IPS-18a (cell line): ENCODE data around the gene NEMF.
"Not testable (repeated sequence)": the region's sequence is repeated elsewhere in the genome, so short reads cannot be mapped to it uniquely, and the experiment has no call there.

ENCODE experiments used
- H3K27ac ChIP-seq: one replicate; pipeline ENCODE4 v1.5.1; 2013; ENCODE audit warnings: low read length
- H3K27me3 ChIP-seq: one replicate; pipeline ENCODE4 v1.6.1; 2013; ENCODE audit warnings: mild to moderate bottlenecking, low read length; ENCODE audit not compliant: control insufficient read depth, insufficient read depth
- H3K36me3 ChIP-seq: one replicate; pipeline ENCODE4 v1.6.1; 2013; ENCODE audit warnings: low read depth, low read length; ENCODE audit not compliant: control insufficient read depth
- H3K4me1 ChIP-seq: one replicate; pipeline ENCODE4 v1.6.1; 2013; ENCODE audit warnings: low read depth, low read length; ENCODE audit not compliant: control insufficient read depth
- H3K4me3 ChIP-seq: one replicate; pipeline ENCODE4 v1.5.1; 2013; ENCODE audit warnings: low read length
- H3K9ac ChIP-seq: one replicate; pipeline ENCODE4 v1.6.1; 2013; ENCODE audit warnings: mild to moderate bottlenecking, low read length, moderate library complexity
- H3K9me3 ChIP-seq: one replicate; pipeline ENCODE4 v1.6.1; 2013; ENCODE audit warnings: low read depth, low read length; ENCODE audit not compliant: control insufficient read depth

NEMF gene

DNA sequence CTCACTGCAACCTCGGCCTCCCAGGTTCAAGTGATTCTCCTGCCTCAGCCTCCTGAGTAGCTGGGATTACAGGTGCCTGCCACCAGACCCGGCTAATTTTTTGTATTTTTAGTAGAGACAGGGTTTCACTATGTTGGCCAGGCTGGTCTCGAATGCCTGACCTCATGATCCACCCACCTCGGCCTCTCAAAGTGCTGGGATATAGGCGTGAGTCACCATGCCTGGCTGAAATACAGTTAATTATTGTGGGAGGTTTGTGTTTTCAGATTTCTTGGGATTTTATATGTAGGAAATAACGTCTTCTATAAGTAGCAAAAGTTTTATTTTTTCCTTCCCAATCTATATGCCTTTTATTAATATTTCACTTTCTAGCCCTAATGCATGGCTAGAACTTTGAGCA lies 21.0 kb upstream of the NEMF start:
- not testable (repeated sequence) for H3K9me3 ChIP-seq, H3K27me3 ChIP-seq, H3K4me1 ChIP-seq, H3K4me3 ChIP-seq, H3K36me3 ChIP-seq, H3K27ac ChIP-seq, H3K9ac ChIP-seq

DNA sequence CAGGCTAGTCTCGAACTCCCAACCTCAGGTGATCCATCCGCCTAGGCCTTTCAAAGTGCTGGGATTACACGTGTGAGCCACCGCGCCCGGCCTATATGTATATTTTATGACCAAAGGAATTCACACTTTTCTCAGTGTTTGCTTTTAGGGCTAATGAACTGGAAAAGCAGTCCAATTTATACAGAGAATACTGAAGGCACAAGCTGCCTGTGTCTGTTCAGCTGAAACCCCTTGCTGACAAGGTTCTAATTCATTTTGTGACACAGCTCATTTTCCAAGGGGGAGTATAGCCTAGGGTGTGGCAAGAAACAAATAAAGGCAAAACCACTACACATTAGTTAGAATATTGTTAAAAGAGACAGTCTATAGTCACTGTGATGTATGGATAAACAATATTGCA lies 18.3 kb upstream of the NEMF start:
- peaks cover 6% of the 10 kb centered on the region for H3K27me3 ChIP-seq
- H3K27ac ChIP-seq, result no peak overlapping the region
- no peak overlapping the region for H3K4me3 ChIP-seq
- H3K4me1 ChIP-seq, result peaks cover 8% of the 10 kb centered on the region
- no peaks in the 10 kb centered on the region for H3K9me3 ChIP-seq
- H3K36me3 ChIP-seq, result no peaks in the 10 kb centered on the region
- H3K9ac ChIP-seq, result no peak overlapping the region

DNA sequence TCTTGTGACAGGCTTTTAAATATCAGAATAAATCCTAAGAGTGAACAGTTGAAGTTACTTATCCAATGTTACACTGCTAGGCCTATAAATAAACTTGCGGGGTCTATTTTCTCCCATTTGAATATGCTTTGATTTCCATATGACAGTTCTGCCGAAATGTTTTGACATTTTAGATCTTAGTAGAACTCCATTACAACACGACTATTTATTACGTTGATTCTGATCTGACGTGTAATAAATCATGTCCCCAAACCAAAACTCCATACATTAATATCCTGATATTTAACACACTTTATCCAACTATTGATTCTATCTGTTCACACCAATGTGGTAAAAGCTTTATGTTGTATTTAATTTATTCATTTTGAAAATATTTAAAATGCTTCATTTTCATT lies 16.1 kb upstream of the NEMF start:
- Histone ChIP-seq H3K27ac (no peak overlapping the region), H3K27me3 (peaks cover 6% of the 10 kb centered on the region), H3K4me3 (peak overlapping the region; percentile 62), H3K9ac (no peak overlapping the region), H3K9me3 (no peaks in the 10 kb centered on the region), H3K36me3 (no peaks in the 10 kb centered on the region), H3K4me1 (peaks cover 8% of the 10 kb centered on the region)

DNA sequence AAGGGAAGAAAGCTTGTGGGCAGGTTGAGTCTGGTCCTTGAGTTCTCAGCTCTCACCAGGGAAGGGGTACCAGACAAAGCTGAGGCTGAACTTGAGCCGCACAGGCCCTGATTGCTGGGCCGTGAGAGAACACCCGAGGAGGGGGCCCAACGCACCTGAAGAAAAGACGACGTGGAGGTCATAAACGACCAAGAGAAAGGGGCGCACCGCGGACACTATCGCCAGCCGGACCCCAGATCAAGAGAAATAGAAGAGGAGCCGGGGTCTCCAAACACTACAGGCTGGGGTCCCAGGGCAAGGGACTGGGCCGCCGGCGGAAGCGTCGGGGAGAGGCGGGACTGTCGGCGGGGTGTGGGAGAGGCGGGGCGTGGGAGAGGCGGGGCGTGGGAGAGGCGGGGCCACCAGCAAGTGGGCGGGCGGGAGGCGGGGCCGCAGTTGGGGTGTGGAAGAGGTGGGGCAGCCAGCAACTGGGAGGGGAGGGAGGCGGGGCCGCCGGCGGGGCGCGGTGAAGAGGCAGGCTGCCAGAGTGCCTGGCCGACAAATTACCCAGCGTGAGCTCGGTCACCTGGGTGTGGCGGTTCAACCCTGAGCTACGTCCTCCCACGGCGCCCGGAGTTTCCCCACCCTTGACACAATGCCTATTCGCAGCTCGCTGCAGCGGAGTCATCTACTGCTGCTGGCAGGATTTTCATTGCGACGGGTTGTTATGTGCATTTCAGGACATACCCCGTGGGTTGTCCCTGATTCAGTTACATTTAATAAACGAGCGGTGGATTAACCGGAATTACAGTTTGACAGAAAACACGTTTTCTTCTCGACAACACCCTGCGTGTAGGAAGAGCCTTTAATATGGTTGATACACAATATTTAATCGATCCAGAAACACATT lies 15.5 kb upstream of the NEMF start:
- Histone ChIP-seq H3K27ac (peak overlapping the region; percentile 7), H3K9me3 (no peaks in the 10 kb centered on the region), H3K27me3 (peaks cover 6% of the 10 kb centered on the region), H3K4me3 (peak overlapping the region; percentile 62), H3K36me3 (no peaks in the 10 kb centered on the region), H3K4me1 (peaks cover 8% of the 10 kb centered on the region), H3K9ac (peak overlapping the region; percentile 52)

DNA sequence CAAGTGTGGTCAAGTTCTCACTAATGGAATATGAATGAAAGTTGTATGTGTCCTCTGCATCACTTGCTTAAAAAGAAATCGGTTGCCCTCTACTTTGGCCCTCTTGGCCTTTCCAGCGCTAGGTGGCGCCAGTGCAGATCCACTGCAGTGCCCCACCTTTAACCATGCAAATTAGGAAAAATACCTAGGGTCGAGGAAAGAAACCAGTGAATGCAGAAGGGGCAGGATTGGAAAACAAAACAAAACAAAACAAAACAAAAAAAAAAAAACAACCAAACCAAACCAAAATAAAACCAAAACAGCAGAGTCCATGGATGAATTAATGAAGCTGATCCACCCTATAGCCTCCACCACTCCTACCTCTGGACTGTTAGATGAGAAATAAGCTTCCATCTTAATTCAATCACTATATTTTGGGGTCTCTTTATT lies 12.9 kb upstream of the NEMF start:
- Histone ChIP-seq H3K9ac (no peak overlapping the region), H3K27me3 (peaks cover 6% of the 10 kb centered on the region), H3K9me3 (no peaks in the 10 kb centered on the region), H3K27ac (no peak overlapping the region), H3K36me3 (no peaks in the 10 kb centered on the region), H3K4me1 (peaks cover 16% of the 10 kb centered on the region), H3K4me3 (no peak overlapping the region)

DNA sequence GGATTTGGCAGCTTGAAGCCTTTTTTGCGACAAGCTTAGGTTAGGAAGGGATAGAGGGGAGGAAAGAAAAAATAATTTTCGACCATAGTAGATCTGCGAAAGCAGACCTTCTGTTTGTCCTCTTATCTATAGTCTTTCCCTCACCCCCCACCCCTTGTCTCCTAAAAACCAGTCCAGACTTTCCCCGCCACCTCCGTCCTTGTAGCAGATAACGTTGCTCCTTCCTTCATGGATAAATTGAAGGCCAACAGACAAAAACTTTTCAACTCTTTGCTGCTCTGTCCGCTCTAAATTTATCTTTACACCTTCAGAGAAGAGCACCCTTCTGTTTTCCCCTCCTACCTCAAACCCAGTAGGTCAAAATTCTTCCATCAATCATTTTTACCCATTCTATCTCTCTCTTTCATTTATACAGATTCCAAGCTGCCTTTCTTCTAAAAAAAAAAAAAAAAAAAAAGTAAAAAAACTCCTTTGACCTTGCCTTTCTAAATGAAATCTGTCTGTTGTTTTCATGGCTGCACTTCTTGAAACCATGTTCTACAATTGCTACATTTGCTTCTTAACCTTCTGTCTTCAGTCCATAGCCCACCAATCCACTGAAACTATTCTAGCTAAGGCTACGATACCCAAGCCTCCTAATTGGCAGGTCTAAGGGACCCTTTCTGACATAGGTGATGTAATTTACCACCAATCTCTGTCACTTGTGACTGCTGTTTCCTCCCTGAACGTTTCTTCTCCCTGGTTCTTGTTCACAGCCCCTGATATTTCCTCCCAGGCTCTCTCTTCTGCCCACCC lies 11.1 kb upstream of the NEMF start:
- Histone ChIP-seq H3K9me3 (no peaks in the 10 kb centered on the region), H3K9ac (peak overlapping the region; percentile 62), H3K27me3 (peaks cover 4% of the 10 kb centered on the region), H3K27ac (no peak overlapping the region), H3K4me3 (peak overlapping the region; percentile 85), H3K36me3 (no peaks in the 10 kb centered on the region), H3K4me1 (peaks cover 19% of the 10 kb centered on the region)

DNA sequence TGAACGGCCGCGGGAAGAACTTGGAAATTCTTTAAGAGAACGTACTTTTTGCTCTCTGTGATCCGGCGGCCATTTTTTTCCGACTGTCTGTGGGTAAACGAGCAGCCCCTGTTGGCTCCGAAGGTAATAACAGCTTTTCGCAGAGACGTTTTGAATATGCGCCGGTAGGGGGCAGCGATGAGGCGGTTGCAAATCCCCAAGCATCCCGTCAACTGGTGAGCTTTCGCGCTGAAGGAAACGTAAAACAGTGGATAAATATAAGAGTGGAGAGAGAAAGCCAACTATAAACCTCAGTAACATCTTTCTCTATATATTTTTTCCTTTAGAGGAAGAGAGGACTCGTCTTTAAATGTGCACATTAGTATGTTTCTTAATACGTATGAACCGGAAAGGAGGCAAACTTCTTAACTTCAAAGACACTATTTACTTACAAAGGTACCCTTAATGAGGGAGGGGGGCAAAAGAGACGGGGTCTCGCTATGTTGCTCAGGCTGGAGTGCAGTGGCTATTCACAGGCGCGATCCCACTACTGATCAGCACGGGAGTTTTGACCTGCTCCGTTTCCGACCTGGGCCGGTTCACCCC lies 9.6 kb upstream of the NEMF start:
- Histone ChIP-seq H3K36me3 (no peaks in the 10 kb centered on the region), H3K27me3 (no peaks in the 10 kb centered on the region), H3K9me3 (no peaks in the 10 kb centered on the region), H3K27ac (peak overlapping the region; percentile 74), H3K4me3 (peak overlapping the region; percentile 85), H3K9ac (peak overlapping the region; percentile 78), H3K4me1 (peaks cover 11% of the 10 kb centered on the region)

DNA sequence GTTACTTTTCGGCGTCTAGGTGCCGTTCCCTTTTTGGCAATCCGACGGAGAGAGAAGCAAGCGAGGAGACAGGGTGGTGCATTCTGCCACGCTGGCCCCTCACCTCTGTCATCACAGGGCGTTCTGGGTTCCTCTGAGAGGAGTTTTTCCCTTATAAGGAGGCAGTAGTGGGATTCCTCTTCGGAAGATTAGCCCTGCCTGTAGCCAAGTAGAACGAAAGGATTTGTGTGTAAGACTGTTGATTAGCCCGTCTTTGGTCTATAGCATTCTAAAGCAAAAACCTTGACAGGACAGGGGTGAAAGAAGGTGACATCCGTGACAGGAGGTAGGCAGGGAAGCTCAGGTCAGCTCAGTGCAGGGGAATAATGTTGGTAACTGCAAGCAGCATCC lies 9.1 kb upstream of the NEMF start:
- Histone ChIP-seq H3K27ac (peak overlapping the region; percentile 74), H3K9me3 (no peaks in the 10 kb centered on the region), H3K4me1 (peaks cover 11% of the 10 kb centered on the region), H3K4me3 (peak overlapping the region; percentile 85), H3K9ac (peak overlapping the region; percentile 78), H3K36me3 (no peaks in the 10 kb centered on the region), H3K27me3 (no peaks in the 10 kb centered on the region)

DNA sequence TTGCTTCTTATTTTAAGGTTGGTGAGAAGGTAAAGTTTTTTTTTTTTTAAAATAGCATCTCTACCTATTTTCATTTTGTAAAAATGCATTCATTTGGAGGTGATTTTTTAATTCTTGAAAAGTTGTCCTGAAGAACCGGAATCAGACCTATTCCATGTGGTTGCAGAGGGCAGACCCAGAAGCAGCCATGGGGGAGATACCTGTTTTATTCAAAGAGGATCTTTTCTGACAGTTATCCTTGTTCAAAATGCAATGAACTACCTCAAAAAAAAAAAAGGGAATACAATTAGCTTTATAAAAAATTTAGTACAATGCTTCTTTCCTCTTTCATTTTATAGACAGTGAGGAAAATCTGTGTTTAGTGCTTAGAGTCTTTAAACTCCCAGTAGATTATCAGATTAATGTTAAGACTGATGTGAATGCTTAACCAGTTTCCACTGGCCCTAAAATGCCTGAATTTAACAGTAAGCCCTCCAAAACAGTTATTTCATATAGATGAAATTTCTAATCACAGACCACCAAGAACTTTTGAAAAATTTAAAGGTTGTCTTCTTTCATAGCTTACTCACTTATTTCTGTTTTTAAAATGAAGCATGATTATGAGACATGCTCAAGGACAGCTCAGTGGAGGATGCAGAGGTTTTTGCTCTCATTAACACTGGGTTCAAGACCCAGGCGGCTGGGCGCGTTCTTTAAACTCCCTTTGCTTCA lies 8.6 kb upstream of the NEMF start:
- peak overlapping the region; percentile 78 for H3K9ac ChIP-seq
- H3K27me3 ChIP-seq, result no peaks in the 10 kb centered on the region
- no peaks in the 10 kb centered on the region for H3K36me3 ChIP-seq
- H3K4me1 ChIP-seq, result peaks cover 11% of the 10 kb centered on the region
- no peaks in the 10 kb centered on the region for H3K9me3 ChIP-seq
- peak overlapping the region; percentile 85 for H3K4me3 ChIP-seq
- H3K27ac ChIP-seq, result peak overlapping the region; percentile 74

DNA sequence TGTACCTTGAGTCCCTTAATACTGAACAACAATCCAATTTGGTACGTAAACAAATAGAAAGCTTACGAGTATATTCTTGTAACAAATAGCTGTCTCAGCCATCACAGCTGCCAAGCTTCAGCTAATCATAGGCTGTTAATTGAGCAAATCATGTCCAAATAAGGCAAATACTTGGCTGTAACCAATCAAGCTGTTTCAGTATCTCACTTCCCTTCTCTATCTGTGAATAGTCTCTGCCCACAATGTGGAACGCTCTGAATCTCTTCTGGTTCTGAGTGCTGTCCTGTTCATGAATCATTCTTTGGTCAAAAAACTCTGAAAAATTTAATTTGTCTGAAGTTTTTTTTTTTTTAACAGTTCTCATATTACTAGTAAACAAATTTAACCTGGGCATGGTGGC lies 5.8 kb upstream of the NEMF start:
- H3K4me1 ChIP-seq, result peaks cover 11% of the 10 kb centered on the region
- no peak overlapping the region for H3K9ac ChIP-seq
- no peak overlapping the region for H3K4me3 ChIP-seq
- no peaks in the 10 kb centered on the region for H3K27me3 ChIP-seq
- no peaks in the 10 kb centered on the region for H3K36me3 ChIP-seq
- H3K9me3 ChIP-seq, result no peaks in the 10 kb centered on the region
- no peak overlapping the region for H3K27ac ChIP-seq

DNA sequence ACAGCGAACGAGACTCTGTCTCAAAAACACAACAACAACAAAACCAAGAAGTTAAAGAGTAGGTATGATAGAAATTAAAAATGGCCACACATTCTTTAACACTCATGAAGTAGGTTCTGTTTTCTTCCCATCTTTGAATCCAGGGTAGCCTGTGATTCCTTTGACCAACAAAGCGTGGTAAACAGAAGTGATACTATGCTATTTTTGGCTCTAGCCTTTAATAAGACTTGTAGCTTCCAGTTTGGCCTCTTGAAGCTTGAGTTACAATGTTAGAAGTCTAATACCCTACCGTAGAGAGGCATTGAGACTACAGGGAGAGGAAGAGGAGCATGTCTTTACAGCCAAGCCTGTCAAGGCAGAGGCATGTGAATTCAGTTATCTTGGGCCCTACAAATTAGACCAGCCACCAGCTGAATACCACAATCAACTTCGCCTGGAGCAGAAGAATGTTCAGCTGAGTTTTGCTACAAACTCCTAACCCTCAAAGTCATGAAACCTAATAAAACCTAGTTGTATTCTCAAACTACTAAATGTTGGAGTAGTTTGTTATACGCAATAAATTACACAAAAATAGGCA lies 4.9 kb upstream of the NEMF start:
- H3K36me3 ChIP-seq, result no peaks in the 10 kb centered on the region
- H3K9ac ChIP-seq, result no peak overlapping the region
- H3K9me3 ChIP-seq, result no peaks in the 10 kb centered on the region
- no peak overlapping the region for H3K27ac ChIP-seq
- no peak overlapping the region for H3K4me3 ChIP-seq
- H3K27me3 ChIP-seq, result no peaks in the 10 kb centered on the region
- H3K4me1 ChIP-seq, result peaks cover 11% of the 10 kb centered on the region
